ENCODE data around the gene APOF. TPM values are rescaled to one million over a fixed set of nuclear protein-coding genes. Genes with fewer than 3 reads are reported as not detected.

Gene APOF
- total and polyA plus RNA-seq, 10 of the 15 experiments (the other 5 are each of a cell fraction or from before 2014, with no cell fraction given): 0.04 to 0.19 (median 0.11) TPM; not detected in 5

DNA sequence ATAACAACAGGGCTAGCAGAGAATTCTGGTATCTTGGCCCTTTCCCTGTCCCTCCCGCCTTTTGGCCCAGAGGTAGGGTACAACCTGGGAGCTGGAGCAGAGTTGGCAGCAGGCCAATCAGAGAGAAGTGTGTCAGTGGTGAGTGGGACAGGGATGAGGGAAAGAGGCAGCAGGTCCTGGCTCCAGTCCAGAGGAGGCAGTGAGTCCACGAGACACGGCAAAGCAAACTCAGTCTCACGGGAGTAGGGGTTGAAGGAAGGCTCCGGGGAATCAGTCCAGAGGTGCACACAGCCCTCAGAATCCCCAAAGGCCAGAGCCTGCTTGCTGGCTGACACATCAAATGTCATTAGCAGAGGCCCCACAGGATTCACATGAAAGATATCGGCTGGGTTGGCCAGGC lies 36.1 kb downstream of the APOF start:
- no TSS peak for BruUV-seq (replicated peaks)
- Histone ChIP-seq H2AFZ (ENCODE audit: control insufficient read depth, low read depth, low read length) (no peak overlapping the region), H3K27me3 (replicated peaks in 1 of 2; ENCODE audit: control insufficient read depth in 2 of 2, insufficient read depth in 2 of 2, low read length in 1 of 2) (no peaks in the 10 kb centered on the region), H3K36me3 (ENCODE audit: control insufficient read depth in 2 of 2, insufficient read depth in 2 of 2, low read length in 1 of 2) (peaks cover 0 to 16% of the 10 kb centered on the region in 2 experiments; a peak in 3 of 4 replicates), H3K9ac (ENCODE audit: control insufficient read depth, insufficient read depth, low read length) (no peak overlapping the region), H3K4me3 (no peak overlapping the region), H4K20me1 (ENCODE audit: control insufficient read depth, insufficient read depth) (no peaks in the 10 kb centered on the region), H3K4me1 (ENCODE audit: control insufficient read depth, insufficient read depth, low read length) (no peaks in the 10 kb centered on the region), H3K79me2 (ENCODE audit: control insufficient read depth, insufficient read depth, low read length) (no peaks in the 10 kb centered on the region), H3K27ac (ENCODE audit: control insufficient read depth, insufficient read depth) (no peak overlapping the region), H3K9me3 (replicated peaks; ENCODE audit: control insufficient read depth, insufficient read depth, low read length) (no peaks in the 10 kb centered on the region), H3K4me2 (ENCODE audit: control insufficient read depth, insufficient read depth) (no peak overlapping the region)
- ATAC-seq (no peak), DNase-seq (ENCODE audit: low read depth, low spot score) (no peak), FAIRE-seq (no peak)
- POLR2A ChIA-PET: interaction anchor here (0.6 to 1.4 kb wide), 2 partner anchors 9 to 32 kb away, joined by 3 to 4 read pairs; no protein-coding TSS in a partner anchor
- in situ Hi-C loops (cut with MboI): no loop called here
- RAD21 ChIA-PET (ENCODE audit: unreplicated experiment): no interaction called here
- TF ChIP-seq NKRF (conservative IDR thresholded peaks at IDR 0.05) (no peak), FOXM1 (IDR thresholded peaks at IDR 0.05; ENCODE audit: low read depth, low read length) (no peak), GABPA (IDR thresholded peaks at IDR 0.05; ENCODE audit: low read depth) (no peak), WRNIP1 (IDR thresholded peaks at IDR 0.05; ENCODE audit: borderline replicate concordance, low read depth, low read length) (no peak), RBBP5 (conservative IDR thresholded peaks at IDR 0.05) (no peak), ZZZ3 (IDR thresholded peaks at IDR 0.05; ENCODE audit: control insufficient read depth, insufficient read length, low read depth) (no peak), JUNB (IDR thresholded peaks at IDR 0.05) (no peak), HDAC6 (IDR thresholded peaks at IDR 0.05; ENCODE audit: unreplicated experiment) (no peak), NFIC (IDR thresholded peaks at IDR 0.05; ENCODE audit: low read depth, low read length) (no peak), SUZ12 (IDR thresholded peaks at IDR 0.05; ENCODE audit: unreplicated experiment) (no peak), MYC (IDR thresholded peaks at IDR 0.05; ENCODE audit: insufficient read depth, insufficient read length, insufficient replicate concordance, low read length, severe bottlenecking) (no peak), EZH2 (IDR thresholded peaks at IDR 0.05; ENCODE audit: borderline replicate concordance, control insufficient read depth, low read depth, low read length) (no peak), ZBED1 (IDR thresholded peaks at IDR 0.05; ENCODE audit: borderline replicate concordance) (no peak), BMI1 (IDR thresholded peaks at IDR 0.05; ENCODE audit: borderline replicate concordance) (no peak), HDAC2 (IDR thresholded peaks at IDR 0.05) (no peak), SMC3 (IDR thresholded peaks at IDR 0.05; ENCODE audit: borderline replicate concordance, low read length) (no peak), PML (IDR thresholded peaks at IDR 0.05; ENCODE audit: low read length) (no peak), MEF2B (IDR thresholded peaks at IDR 0.05; ENCODE audit: partially characterized antibody, poor library complexity, severe bottlenecking) (no peak)
- TF ChIP-seq, protein P1, sequence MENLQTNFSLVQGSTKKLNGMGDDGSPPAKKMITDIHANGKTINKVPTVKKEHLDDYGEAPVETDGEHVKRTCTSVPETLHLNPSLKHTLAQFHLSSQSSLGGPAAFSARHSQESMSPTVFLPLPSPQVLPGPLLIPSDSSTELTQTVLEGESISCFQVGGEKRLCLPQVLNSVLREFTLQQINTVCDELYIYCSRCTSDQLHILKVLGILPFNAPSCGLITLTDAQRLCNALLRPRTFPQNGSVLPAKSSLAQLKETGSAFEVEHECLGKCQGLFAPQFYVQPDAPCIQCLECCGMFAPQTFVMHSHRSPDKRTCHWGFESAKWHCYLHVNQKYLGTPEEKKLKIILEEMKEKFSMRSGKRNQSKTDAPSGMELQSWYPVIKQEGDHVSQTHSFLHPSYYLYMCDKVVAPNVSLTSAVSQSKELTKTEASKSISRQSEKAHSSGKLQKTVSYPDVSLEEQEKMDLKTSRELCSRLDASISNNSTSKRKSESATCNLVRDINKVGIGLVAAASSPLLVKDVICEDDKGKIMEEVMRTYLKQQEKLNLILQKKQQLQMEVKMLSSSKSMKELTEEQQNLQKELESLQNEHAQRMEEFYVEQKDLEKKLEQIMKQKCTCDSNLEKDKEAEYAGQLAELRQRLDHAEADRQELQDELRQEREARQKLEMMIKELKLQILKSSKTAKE (IDR thresholded peaks at IDR 0.05; ENCODE audit: low read depth, poor library complexity, severe bottlenecking): no peak
- TF ChIP-seq, protein P2, sequence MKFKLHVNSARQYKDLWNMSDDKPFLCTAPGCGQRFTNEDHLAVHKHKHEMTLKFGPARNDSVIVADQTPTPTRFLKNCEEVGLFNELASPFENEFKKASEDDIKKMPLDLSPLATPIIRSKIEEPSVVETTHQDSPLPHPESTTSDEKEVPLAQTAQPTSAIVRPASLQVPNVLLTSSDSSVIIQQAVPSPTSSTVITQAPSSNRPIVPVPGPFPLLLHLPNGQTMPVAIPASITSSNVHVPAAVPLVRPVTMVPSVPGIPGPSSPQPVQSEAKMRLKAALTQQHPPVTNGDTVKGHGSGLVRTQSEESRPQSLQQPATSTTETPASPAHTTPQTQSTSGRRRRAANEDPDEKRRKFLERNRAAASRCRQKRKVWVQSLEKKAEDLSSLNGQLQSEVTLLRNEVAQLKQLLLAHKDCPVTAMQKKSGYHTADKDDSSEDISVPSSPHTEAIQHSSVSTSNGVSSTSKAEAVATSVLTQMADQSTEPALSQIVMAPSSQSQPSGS (IDR thresholded peaks at IDR 0.05; ENCODE audit: low read length): no peak
- WGBS (ENCODE audit: insufficient coverage, insufficient replicate concordance, low lambda C conversion rate, missing lambda C conversion rate): 100% methylated on average over 6 of the region's 6 CpGs
- SMC1A ChIA-PET (ENCODE audit: uncharacterized antibody, unreplicated experiment): interaction anchor here (0.7 kb wide), 1 partner anchor 137 kb away, joined by 4 read pairs; no protein-coding TSS in a partner anchor
- CTCF ChIA-PET: interaction anchor here (2.5 kb wide), 1 partner anchor 137 kb away, joined by 6 read pairs; no protein-coding TSS in a partner anchor
- intact Hi-C loops (cut with micrococcal nuclease; ENCODE audit: unreplicated experiment): no loop called here
